Duodenal mucosa (tissue), 2 donors: Measurements from ENCODE around the gene WAPL.
"Not testable (repeated sequence)": the region's sequence is repeated elsewhere in the genome, so short reads cannot be mapped to it uniquely, and the experiment has no call there.

ENCODE experiments used
- H3K27ac ChIP-seq: one replicate; pipeline ENCODE4 v1.7.0; 2013; ENCODE audit warnings: low read depth, low read length
- H3K27me3 ChIP-seq, 2 donors: one replicate each; pipeline ENCODE4 v1.7.0; 2013; ENCODE audit warnings: low read length in 2 of 2, control low read depth in 1 of 2; ENCODE audit not compliant: insufficient read depth in 2 of 2, control insufficient read depth in 1 of 2
- H3K36me3 ChIP-seq, 2 donors: one replicate each; pipeline ENCODE4 v1.7.0; 2013; ENCODE audit warnings: low read length in 2 of 2, control low read depth in 1 of 2; ENCODE audit not compliant: insufficient read depth in 2 of 2, control insufficient read depth in 1 of 2
- H3K4me1 ChIP-seq, 2 donors: one replicate each; pipeline ENCODE4 v1.7.0; 2013; ENCODE audit warnings: low read length in 2 of 2, control low read depth in 1 of 2; ENCODE audit not compliant: insufficient read depth in 2 of 2, control insufficient read depth in 1 of 2
- H3K4me3 ChIP-seq, 2 donors: one replicate each; pipeline ENCODE4 v1.7.0; 2013; ENCODE audit warnings: low read length in 2 of 2, low read depth in 1 of 2
- H3K9ac ChIP-seq, 2 donors: one replicate each; pipeline ENCODE4 v1.7.0; 2013; ENCODE audit warnings: low read length in 2 of 2, low read depth in 1 of 2
- H3K9me3 ChIP-seq, 2 donors: one replicate each; pipeline ENCODE4 v1.7.0; 2013; ENCODE audit warnings: low read length in 2 of 2, control low read depth in 1 of 2; ENCODE audit not compliant: control insufficient read depth in 1 of 2

Gene WAPL

DNA sequence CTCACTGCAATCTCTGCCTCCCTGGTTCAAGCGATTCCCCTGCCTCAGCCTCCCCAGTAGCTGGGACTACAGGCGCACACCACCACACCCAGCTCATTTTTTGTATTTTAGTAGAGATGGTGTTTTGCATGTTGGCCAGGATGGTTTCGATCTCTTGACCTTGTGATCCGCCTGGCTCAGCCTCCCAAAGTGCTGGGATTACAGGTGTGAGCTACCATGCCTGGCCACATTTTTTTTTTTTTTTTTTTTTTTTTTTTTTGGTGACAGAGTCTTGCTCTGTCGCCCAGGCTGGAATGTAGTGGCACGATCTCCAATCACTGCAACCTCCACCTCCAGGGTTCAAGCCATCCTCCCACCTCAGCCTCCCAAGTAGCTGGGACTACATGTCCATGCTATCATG, 4.1 kb upstream of the WAPL start:
- H3K4me3 ChIP-seq, H3K27me3 ChIP-seq, H3K27ac ChIP-seq, H3K9me3 ChIP-seq, H3K36me3 ChIP-seq, H3K9ac ChIP-seq: not testable (repeated sequence)
- peaks cover 9 to 16% of the 10 kb centered on the region in 2 donors for H3K4me1 ChIP-seq

- H3K4me1 ChIP-seq, result peaks cover 22 to 24% of the 10 kb centered on the region in 2 donors
- H3K27me3 ChIP-seq, result no peaks in the 10 kb centered on the region
- no peaks in the 10 kb centered on the region for H3K9me3 ChIP-seq
- no peak overlapping the region for H3K9ac ChIP-seq
- H3K27ac ChIP-seq, result no peak overlapping the region
- no peak overlapping the region for H3K4me3 ChIP-seq
- H3K36me3 ChIP-seq, result no peaks in the 10 kb centered on the region
These were observed 2.8 kb upstream of the WAPL start for GRCh38 chr10:86524225-86524962.

DNA sequence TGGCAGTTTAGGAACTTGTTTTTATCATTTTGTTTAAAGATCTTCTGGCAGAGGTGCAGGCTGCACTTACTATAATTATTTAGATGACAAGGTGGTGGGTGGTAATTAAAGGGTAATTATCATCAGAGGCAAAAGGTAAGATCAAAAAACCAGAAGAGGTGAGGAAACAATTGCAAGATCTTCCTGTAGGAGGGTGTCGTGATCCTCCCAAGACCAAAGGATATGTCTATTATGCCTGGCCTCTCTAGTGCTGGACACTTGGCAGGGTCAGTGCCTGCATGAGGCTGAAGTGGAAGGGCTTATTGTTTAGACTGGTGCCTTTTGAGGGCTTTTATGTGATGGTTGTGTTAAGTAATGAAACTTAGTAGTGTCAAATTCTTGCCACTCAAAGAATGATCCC, 1.8 kb upstream of the WAPL start:
- Histone ChIP-seq H3K4me1 (peaks cover 31 to 33% of the 10 kb centered on the region in 2 donors), H3K27me3 (no peaks in the 10 kb centered on the region), H3K4me3 (no peak overlapping the region), H3K27ac (no peak overlapping the region), H3K36me3 (no peaks in the 10 kb centered on the region), H3K9me3 (no peaks in the 10 kb centered on the region), H3K9ac (peak overlapping the region in 1 of 2 donors; percentile 81)

DNA sequence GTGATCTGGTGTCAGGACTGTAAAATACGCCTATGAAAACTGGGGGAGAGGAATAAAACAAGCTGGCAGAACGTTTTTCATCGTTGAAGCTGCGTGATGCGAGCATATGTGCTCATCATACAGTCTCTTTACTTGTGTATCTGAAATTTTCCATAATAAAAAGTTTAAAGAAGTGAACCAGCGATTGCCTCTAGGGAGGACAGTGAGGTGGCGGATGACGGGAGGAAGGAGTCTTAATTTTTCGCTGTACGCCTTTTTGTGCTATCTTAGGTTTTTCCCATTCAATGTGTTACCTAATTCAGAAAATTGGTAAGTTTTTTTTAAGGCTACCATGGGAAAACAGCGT, 891 bp upstream of the WAPL start:
- peaks cover 31 to 38% of the 10 kb centered on the region in 2 donors for H3K4me1 ChIP-seq

DNA sequence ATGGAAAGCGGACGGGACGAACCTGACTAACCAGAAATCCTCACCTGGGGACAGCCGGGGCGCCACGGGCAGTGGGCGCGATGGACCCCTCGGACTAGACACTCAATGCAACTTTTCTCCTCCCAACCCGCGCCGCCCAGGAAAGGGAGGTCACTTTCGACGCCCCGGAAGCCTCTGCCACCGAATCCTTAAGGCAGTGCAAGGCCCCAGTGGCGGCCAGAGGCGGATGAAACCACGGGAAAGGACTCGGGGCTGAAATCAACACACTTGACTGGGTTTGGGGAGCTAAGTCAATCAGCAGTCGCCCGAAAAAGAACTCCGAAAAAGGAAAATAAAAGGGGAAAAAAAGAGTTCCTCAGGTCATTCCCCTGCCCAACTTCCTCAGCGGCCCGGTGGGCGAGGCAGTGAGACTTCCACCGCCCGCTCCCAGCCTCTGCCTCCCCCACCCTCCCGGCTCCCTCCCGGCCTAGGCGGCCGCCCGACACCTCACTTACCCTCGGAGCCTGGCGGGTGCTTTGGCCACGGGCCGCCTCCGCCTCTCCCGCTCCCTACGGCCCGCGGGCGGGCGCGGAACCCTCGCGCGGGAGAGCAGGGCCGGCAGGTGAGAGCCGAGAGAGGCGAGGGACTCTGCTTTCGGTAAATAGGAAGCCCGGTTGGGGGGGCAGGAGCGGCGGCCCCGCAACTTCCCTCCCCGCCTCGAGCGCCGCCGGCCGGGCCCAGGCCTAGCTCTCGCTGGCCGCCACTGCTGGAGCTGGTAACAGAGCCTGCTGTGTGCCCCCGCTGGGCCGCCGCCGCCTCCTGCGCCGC, 518 bp downstream of the WAPL start:
- peak overlapping the region; percentile 81 to 92 for H3K9ac ChIP-seq
- H3K4me1 ChIP-seq, result peaks cover 31 to 38% of the 10 kb centered on the region in 2 donors
- H3K27ac ChIP-seq, result peak overlapping the region; percentile 92
- no peaks in the 10 kb centered on the region for H3K27me3 ChIP-seq
- peaks cover 7 to 15% of the 10 kb centered on the region in 2 donors for H3K36me3 ChIP-seq
- peak overlapping the region; percentile 80 to 94 for H3K4me3 ChIP-seq
- H3K9me3 ChIP-seq, result no peaks in the 10 kb centered on the region

More for the DNA sequence above, 891 bp upstream of the WAPL start:
- Histone ChIP-seq H3K27me3 (no peaks in the 10 kb centered on the region), H3K36me3 (peaks cover 0 to under 1% of the 10 kb centered on the region in 2 donors), H3K4me3 (peak overlapping the region; percentile 80 to 94), H3K9ac (peak overlapping the region; percentile 76 to 81), H3K27ac (no peak overlapping the region), H3K9me3 (no peaks in the 10 kb centered on the region)

- H3K4me1 ChIP-seq, result peaks cover 38% of the 10 kb centered on the region in 2 donors
- no peak overlapping the region for H3K27ac ChIP-seq
- no peaks in the 10 kb centered on the region for H3K27me3 ChIP-seq
- H3K9me3 ChIP-seq, result no peaks in the 10 kb centered on the region
- H3K9ac ChIP-seq, result peak overlapping the region in 1 of 2 donors; percentile 8
- peaks cover 8 to 32% of the 10 kb centered on the region in 2 donors for H3K36me3 ChIP-seq
- H3K4me3 ChIP-seq, result peak overlapping the region in 1 of 2 donors; percentile 36
These were observed 2.8 kb downstream of the WAPL start for GRCh38 chr10:86518781-86519180.

GRCh38 chr10:86512137-86512536, 9.5 kb downstream of the WAPL start:
- Histone ChIP-seq H3K27me3 (no peaks in the 10 kb centered on the region), H3K9ac (no peak overlapping the region), H3K36me3 (peaks cover 15 to 47% of the 10 kb centered on the region in 2 donors), H3K9me3 (no peaks in the 10 kb centered on the region), H3K27ac (no peak overlapping the region), H3K4me1 (peaks cover 8 to 10% of the 10 kb centered on the region in 2 donors), H3K4me3 (no peak overlapping the region)

DNA sequence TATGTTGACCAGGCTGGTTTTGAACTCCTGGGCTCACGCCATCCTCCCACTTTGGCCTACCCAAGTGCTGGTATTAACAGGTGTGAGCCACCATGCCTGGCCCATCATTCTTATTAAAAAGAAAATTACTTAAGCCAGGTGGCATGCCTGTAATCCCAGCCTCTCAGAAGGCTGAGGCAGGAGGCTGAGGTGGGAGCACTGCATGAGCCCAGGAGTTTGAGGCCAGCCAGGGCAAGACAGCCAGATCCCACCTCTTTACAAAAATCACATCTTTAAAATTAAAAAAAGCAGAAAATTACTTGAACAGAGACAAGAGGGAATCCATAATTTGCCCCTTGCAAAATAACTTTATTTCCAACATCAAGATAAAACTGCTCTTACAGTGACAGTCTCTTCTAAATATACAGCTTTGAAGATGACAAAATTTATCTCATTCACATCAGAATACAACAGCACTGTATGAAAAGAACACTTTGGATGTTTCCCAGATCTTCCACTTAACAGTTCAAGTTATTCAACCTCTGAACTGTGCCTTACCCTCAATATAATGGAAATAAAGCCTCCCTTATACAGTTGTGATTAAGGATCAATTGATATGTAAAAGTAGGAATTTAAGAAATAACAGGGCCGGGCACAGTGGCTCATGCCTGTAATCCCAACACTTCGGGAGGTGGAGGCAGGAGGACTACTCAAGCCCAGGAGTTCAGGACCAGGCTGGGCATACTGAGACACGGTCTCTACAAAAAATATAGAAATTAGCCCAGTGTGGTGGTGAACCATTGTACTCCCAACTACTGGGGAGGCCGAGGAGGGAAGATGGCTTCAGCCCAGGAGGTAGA, 10.3 kb downstream of the WAPL start:
- Histone ChIP-seq H3K27me3 (no peaks in the 10 kb centered on the region), H3K27ac (no peak overlapping the region), H3K4me3 (no peak overlapping the region), H3K36me3 (peaks cover 11 to 38% of the 10 kb centered on the region in 2 donors), H3K4me1 (peaks cover 8 to 10% of the 10 kb centered on the region in 2 donors), H3K9ac (no peak overlapping the region), H3K9me3 (no peaks in the 10 kb centered on the region)

GRCh38 chr10:86509145-86509544, 12.4 kb downstream of the WAPL start:
- peaks cover 6 to 8% of the 10 kb centered on the region in 2 donors for H3K4me1 ChIP-seq

More at GRCh38 chr10:86509145-86509544, 12.4 kb downstream of the WAPL start:
- H3K27me3 ChIP-seq, result no peaks in the 10 kb centered on the region
- H3K9me3 ChIP-seq, result no peaks in the 10 kb centered on the region
- H3K4me3 ChIP-seq, result no peak overlapping the region
- H3K36me3 ChIP-seq, result peaks cover 7 to 26% of the 10 kb centered on the region in 2 donors
- H3K9ac ChIP-seq, result no peak overlapping the region
- H3K27ac ChIP-seq, result no peak overlapping the region
